HepG2 (cell line): ENCODE measurements around the gene SLC25A45. TPM values are rescaled to one million over a fixed set of nuclear protein-coding genes. Genes with fewer than 3 reads are reported as not detected.
A peak's percentile ranks its signal among the peaks of the same experiment; 100 is the strongest.

Experiments
- AGO2 ChIP-seq: fragments of 200-400 bp; formaldehyde crosslinking; optimal IDR thresholded peaks from 2 replicates; pipeline ENCODE3; 2017; ENCODE audit warnings: mild to moderate bottlenecking, low read depth, low read length, moderate library complexity
- ARID3A ChIP-seq: IDR thresholded peaks from 2 replicates; pipeline ENCODE4 v1.6.1; 2012; ENCODE audit warnings: low read depth, low read length, improper control_type of control experiment
- ASH2L ChIP-seq: fragments of 300-600, 200-600 bp; sonication (generic); IDR thresholded peaks from 2 replicates; pipeline ENCODE4 v1.7.0; 2017; ENCODE audit warnings: low read depth, mild to moderate bottlenecking, moderate library complexity, mixed read lengths, low read length; ENCODE audit not compliant: insufficient read length
- ETV5 ChIP-seq: IDR thresholded peaks from 2 replicates; pipeline ENCODE4 v1.6.1; 2018; ENCODE audit warnings: missing biosample characterization, missing genetic modification reagents, inconsistent platforms, borderline replicate concordance
- HDAC1 ChIP-seq: sonication (generic); formaldehyde crosslinking; IDR thresholded peaks from 2 replicates; pipeline ENCODE4 v1.5.1; 2020; ENCODE audit warnings: mild to moderate bottlenecking, missing genetic modification reagents
- HMG20A ChIP-seq: IDR thresholded peaks from 2 replicates; pipeline ENCODE4 v1.6.1; 2016; ENCODE audit warnings: borderline replicate concordance
- MED1 ChIP-seq: sonication (generic); formaldehyde crosslinking; IDR thresholded peaks from 2 replicates; pipeline ENCODE4 v1.4.0; 2020; ENCODE audit warnings: missing genetic modification reagents
- NBN ChIP-seq: fragments of 450-650 bp; conservative IDR thresholded peaks from 2 replicates; pipeline ENCODE4 v1.6.1; 2017
- PAF1 ChIP-seq: IDR thresholded peaks from 2 replicates; pipeline ENCODE4 v1.6.1; 2016; ENCODE audit warnings: missing genetic modification reagents, missing compliant biosample characterization
- POLR2A ChIP-seq, 2 experiments: IDR thresholded peaks; 2 replicates each; pipeline ENCODE4 v1.6.1; 2011; ENCODE audit warnings: low read depth in 2 of 2, low read length in 2 of 2, mild to moderate bottlenecking in 1 of 2, moderate library complexity in 1 of 2; ENCODE audit not compliant: insufficient read depth in 1 of 2
- POLR2AphosphoS2 ChIP-seq: IDR thresholded peaks from 2 replicates; pipeline ENCODE4 v1.6.1; 2011; ENCODE audit warnings: low read depth, low read length, improper control_type of control experiment
- POLR2G ChIP-seq: fragments of 200-400 bp; formaldehyde crosslinking; IDR thresholded peaks from 2 replicates; pipeline ENCODE4 v1.6.1; 2018; ENCODE audit warnings: mild to moderate bottlenecking, low read depth, low read length, moderate library complexity
- RAD21 ChIP-seq: fragments of 450-650 bp; formaldehyde crosslinking; IDR thresholded peaks from 2 replicates; pipeline ENCODE4 v1.5.0; 2020; ENCODE audit warnings: mild to moderate bottlenecking
- RBFOX2 ChIP-seq: fragments of 200-400 bp; formaldehyde crosslinking; IDR thresholded peaks from 2 replicates; pipeline ENCODE4 v1.6.1; 2017; ENCODE audit warnings: low read depth, mild to moderate bottlenecking, low read length
- RBM22 ChIP-seq: fragments of 200-400 bp; formaldehyde crosslinking; optimal IDR thresholded peaks from 2 replicates; pipeline ENCODE3; 2017; ENCODE audit warnings: mild to moderate bottlenecking, low read length, moderate library complexity
- SAFB2 ChIP-seq: sonication (generic); formaldehyde crosslinking; IDR thresholded peaks from 2 replicates; pipeline ENCODE4 v1.5.1; 2020; ENCODE audit warnings: missing genetic modification reagents, low read depth, mild to moderate bottlenecking, borderline replicate concordance
- SNRNP70 ChIP-seq: fragments of 200-400 bp; formaldehyde crosslinking; IDR thresholded peaks from 2 replicates; pipeline ENCODE4 v1.6.1; 2017; ENCODE audit warnings: mild to moderate bottlenecking, low read depth, low read length, moderate library complexity
- ZBTB38 ChIP-seq: sonication (generic); formaldehyde crosslinking; IDR thresholded peaks from 2 replicates; pipeline ENCODE4 v1.5.1; 2020; ENCODE audit warnings: mild to moderate bottlenecking, missing genetic modification reagents
- ZC3H4 ChIP-seq: sonication (generic); formaldehyde crosslinking; IDR thresholded peaks from 2 replicates; pipeline ENCODE4 v1.4.0; 2020; ENCODE audit warnings: missing genetic modification reagents, borderline replicate concordance
- ZNF777 ChIP-seq: sonication (generic); formaldehyde crosslinking; IDR thresholded peaks from 2 replicates; pipeline ENCODE4 v1.4.0; 2020; ENCODE audit warnings: missing genetic modification reagents
- ZSCAN21 ChIP-seq: sonication (generic); formaldehyde crosslinking; IDR thresholded peaks from 2 replicates; pipeline ENCODE4 v1.8.0; 2022; ENCODE audit warnings: mild to moderate bottlenecking, missing genetic modification reagents, moderate library complexity, borderline replicate concordance
- polyA plus RNA-seq, 8 experiments: library from polyadenylated mRNA; depleted of rRNA in 3 of 8; stranded (reverse) in 7 of 8; unstranded in 1 of 8; fragments of >200 nt; fragmentation: Illumina TruSeq in 4 of 8; extraction: Trizol in 4 of 8; gene quantifications; 2 replicates each; pipeline versions ENCODE4 v1.2.1 to v1.2.3, GENCODE V29; 2011 to 2016; ENCODE audit warnings: low read depth in 4 of 8, missing spikeins in 1 of 8, mixed read lengths in 1 of 8; ENCODE audit not compliant: insufficient read depth in 1 of 8
- total RNA-seq, 5 experiments: library from RNA; depleted of rRNA; stranded (reverse); fragments of >200 nt; fragmentation: Illumina TruSeq; extraction: Trizol; gene quantifications; 2 replicates each; pipeline ENCODE4 v1.2.3, GENCODE V29; 2016; ENCODE audit warnings: low read depth in 1 of 5
- TF ChIP-seq, protein P1 (sequence below): sonication (generic); formaldehyde crosslinking; IDR thresholded peaks from 2 replicates; pipeline ENCODE4 v1.4.0; 2020; ENCODE audit warnings: mild to moderate bottlenecking, missing genetic modification reagents
- TF ChIP-seq, protein P2 (sequence below): sonication (generic); formaldehyde crosslinking; IDR thresholded peaks from 2 replicates; pipeline ENCODE4 v1.8.0; 2022; ENCODE audit warnings: mild to moderate bottlenecking, missing genetic modification reagents; ENCODE audit not compliant: insufficient replicate concordance
- TF ChIP-seq, protein P3 (sequence below): fragments of 450-650 bp; IDR thresholded peaks from 2 replicates; pipeline ENCODE4 v1.6.1; 2016

The SLC25A45 gene
- total and polyA plus RNA-seq, 2 of the 13 experiments (the other 11 are each of a cell fraction or from before 2014, with no cell fraction given), result 1.2 to 3.4 TPM

- 0 out of 2 replicates have a peak, but pooled peaks have one; percentile 8 for TF ChIP-seq RAD21 (CRISPR knock-in tag)
- TF ChIP-seq POLR2AphosphoS2, result peak; percentile 98
- TF ChIP-seq ASH2L, result peak; percentile 26
- no peak for TF ChIP-seq ZNF777 (CRISPR knock-in tag)
- TF ChIP-seq, protein P1, sequence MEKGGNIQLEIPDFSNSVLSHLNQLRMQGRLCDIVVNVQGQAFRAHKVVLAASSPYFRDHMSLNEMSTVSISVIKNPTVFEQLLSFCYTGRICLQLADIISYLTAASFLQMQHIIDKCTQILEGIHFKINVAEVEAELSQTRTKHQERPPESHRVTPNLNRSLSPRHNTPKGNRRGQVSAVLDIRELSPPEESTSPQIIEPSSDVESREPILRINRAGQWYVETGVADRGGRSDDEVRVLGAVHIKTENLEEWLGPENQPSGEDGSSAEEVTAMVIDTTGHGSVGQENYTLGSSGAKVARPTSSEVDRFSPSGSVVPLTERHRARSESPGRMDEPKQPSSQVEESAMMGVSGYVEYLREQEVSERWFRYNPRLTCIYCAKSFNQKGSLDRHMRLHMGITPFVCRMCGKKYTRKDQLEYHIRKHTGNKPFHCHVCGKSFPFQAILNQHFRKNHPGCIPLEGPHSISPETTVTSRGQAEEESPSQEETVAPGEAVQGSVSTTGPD (CRISPR knock-in tag), result no peak
- TF ChIP-seq ETV5, result no peak
- 0 out of 2 replicates have a peak, but pooled peaks have one; percentile 28 for TF ChIP-seq HDAC1 (CRISPR knock-in tag)
- peak; percentile 55 to 85; a peak in 2 of 4 replicates for TF ChIP-seq POLR2A (IDR thresholded peaks at IDR 0.05; ENCODE audit: insufficient read depth in 1 of 2, low read depth in 2 of 2, low read length in 2 of 2)
- 0 out of 2 replicates have a peak, but pooled peaks have one; percentile 13 for TF ChIP-seq SAFB2 (CRISPR knock-in tag)
- TF ChIP-seq POLR2G, result peak; percentile 60; the same call in 1 of the 2 replicates
- TF ChIP-seq AGO2, result peak; percentile 41
- peak; percentile 42; the same call in 1 of the 2 replicates for TF ChIP-seq RBFOX2
- TF ChIP-seq NBN, result no peak
- 0 out of 2 replicates have a peak, but pooled peaks have one; percentile 54 for TF ChIP-seq ZC3H4 (CRISPR knock-in tag)
- TF ChIP-seq MED1 (CRISPR knock-in tag), result no peak
- TF ChIP-seq, protein P2, sequence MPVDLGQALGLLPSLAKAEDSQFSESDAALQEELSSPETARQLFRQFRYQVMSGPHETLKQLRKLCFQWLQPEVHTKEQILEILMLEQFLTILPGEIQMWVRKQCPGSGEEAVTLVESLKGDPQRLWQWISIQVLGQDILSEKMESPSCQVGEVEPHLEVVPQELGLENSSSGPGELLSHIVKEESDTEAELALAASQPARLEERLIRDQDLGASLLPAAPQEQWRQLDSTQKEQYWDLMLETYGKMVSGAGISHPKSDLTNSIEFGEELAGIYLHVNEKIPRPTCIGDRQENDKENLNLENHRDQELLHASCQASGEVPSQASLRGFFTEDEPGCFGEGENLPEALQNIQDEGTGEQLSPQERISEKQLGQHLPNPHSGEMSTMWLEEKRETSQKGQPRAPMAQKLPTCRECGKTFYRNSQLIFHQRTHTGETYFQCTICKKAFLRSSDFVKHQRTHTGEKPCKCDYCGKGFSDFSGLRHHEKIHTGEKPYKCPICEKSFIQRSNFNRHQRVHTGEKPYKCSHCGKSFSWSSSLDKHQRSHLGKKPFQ (CRISPR knock-in tag), result peak; percentile 48
- peak; percentile 51; the same call in 1 of the 2 replicates for TF ChIP-seq ARID3A
- peak; percentile 98 for TF ChIP-seq RBM22
- no peak for TF ChIP-seq ZSCAN21 (CRISPR knock-in tag)
- peak; percentile 79 for TF ChIP-seq PAF1 (CRISPR knock-in tag)
- no peak; the same call in 1 of the 2 replicates for TF ChIP-seq HMG20A (CRISPR knock-in tag)
- no peak for TF ChIP-seq ZBTB38
- 0 out of 2 replicates have a peak, but pooled peaks have one; percentile 8 for TF ChIP-seq SNRNP70
- TF ChIP-seq, protein P3, sequence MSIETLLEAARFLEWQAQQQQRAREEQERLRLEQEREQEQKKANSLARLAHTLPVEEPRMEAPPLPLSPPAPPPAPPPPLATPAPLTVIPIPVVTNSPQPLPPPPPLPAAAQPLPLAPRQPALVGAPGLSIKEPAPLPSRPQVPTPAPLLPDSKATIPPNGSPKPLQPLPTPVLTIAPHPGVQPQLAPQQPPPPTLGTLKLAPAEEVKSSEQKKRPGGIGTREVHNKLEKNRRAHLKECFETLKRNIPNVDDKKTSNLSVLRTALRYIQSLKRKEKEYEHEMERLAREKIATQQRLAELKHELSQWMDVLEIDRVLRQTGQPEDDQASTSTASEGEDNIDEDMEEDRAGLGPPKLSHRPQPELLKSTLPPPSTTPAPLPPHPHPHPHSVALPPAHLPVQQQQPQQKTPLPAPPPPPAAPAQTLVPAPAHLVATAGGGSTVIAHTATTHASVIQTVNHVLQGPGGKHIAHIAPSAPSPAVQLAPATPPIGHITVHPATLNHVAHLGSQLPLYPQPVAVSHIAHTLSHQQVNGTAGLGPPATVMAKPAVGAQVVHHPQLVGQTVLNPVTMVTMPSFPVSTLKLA, result no peak
Observed at GRCh38 chr11:65429068-65429681, 46.7 kb upstream of the SLC25A45 start (continued).
